ENCODE measurements around the gene MICAL3.

DNA sequence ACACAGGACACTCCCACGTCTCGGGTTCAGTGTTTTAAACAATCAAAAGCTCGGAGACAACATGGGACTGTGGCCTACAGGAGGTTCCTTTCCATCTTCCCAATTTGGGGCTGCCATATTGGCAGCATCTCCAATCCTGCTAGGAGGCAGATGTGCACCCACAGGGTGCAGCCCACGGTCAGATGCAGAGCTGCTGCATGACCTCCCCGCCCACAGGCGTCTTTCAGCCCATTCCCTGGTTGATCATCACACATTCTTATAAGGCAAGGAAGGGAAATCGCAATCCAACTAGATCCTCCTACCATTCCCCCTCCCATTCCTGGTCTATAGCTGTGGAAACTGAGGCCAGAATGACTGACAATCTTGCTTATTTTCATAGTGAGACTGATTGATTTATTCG, 121.4 kb downstream of the MICAL3 start:
- no peak for TF ChIP-seq EZH2 (IDR thresholded peaks at IDR 0.05; ENCODE audit: insufficient read depth, poor library complexity, severe bottlenecking)
- no peak for TF ChIP-seq EZH2phosphoT487 (IDR thresholded peaks at IDR 0.05; ENCODE audit: insufficient read depth, low read depth)

Measured in GM23248 (cell line).